H9 (cell line): ENCODE results near the gene RUNX2. TPM values are rescaled to one million over a fixed set of nuclear protein-coding genes. Genes with fewer than 3 reads are reported as not detected.

Source experiments
- DNase-seq: peaks from one replicate; pipeline ENCODE4 v3.0.0-alpha.2; 2017
- H2AFZ ChIP-seq: one replicate; pipeline ENCODE4 v1.6.1; 2013; ENCODE audit warnings: mild to moderate bottlenecking, low read length, control low read depth, moderate library complexity
- H2AK5ac ChIP-seq: 2 replicates; pipeline ENCODE4 v1.6.1; 2013; ENCODE audit warnings: low read length, control low read depth, mixed read lengths; ENCODE audit not compliant: insufficient read length
- H2BK120ac ChIP-seq: one replicate; pipeline ENCODE4 v1.6.1; 2013; ENCODE audit warnings: low read depth, mild to moderate bottlenecking, low read length, control low read depth, inconsistent platforms; ENCODE audit not compliant: poor library complexity, severe bottlenecking
- H2BK12ac ChIP-seq: 2 replicates; pipeline ENCODE4 v1.6.1; 2013; ENCODE audit warnings: low read length, control low read depth, mixed read lengths, low read depth; ENCODE audit not compliant: insufficient read length
- H2BK15ac ChIP-seq: 2 replicates; pipeline ENCODE4 v1.6.1; 2013; ENCODE audit warnings: low read depth, low read length, control low read depth
- H2BK20ac ChIP-seq: one replicate; pipeline ENCODE4 v1.6.1; 2013; ENCODE audit warnings: low read depth, mild to moderate bottlenecking, low read length, control low read depth, inconsistent platforms; ENCODE audit not compliant: poor library complexity, severe bottlenecking
- H2BK5ac ChIP-seq: 2 replicates; pipeline ENCODE4 v1.6.1; 2013; ENCODE audit warnings: low read length, control low read depth, mixed read lengths; ENCODE audit not compliant: insufficient read length
- H3K14ac ChIP-seq: 2 replicates; pipeline ENCODE4 v1.6.1; 2013; ENCODE audit warnings: low read length, control low read depth; ENCODE audit not compliant: insufficient read depth
- H3K18ac ChIP-seq: 2 replicates; pipeline ENCODE4 v1.6.1; 2013; ENCODE audit warnings: low read depth, mild to moderate bottlenecking, mixed read lengths, low read length, control low read depth; ENCODE audit not compliant: insufficient read length
- H3K23ac ChIP-seq: 2 replicates; pipeline ENCODE4 v1.6.1; 2013; ENCODE audit warnings: low read length, control low read depth, mixed read lengths, low read depth; ENCODE audit not compliant: insufficient read length
- H3K23me2 ChIP-seq: 2 replicates; pipeline ENCODE4 v1.6.1; 2013; ENCODE audit warnings: low read depth, mild to moderate bottlenecking, mixed read lengths, low read length, control low read depth; ENCODE audit not compliant: insufficient read length, poor library complexity, severe bottlenecking
- H3K27ac ChIP-seq: 2 replicates; pipeline ENCODE4 v1.5.1; 2013; ENCODE audit warnings: low read length, control low read depth, mixed read lengths, low read depth; ENCODE audit not compliant: insufficient read length
- H3K27me3 ChIP-seq: 2 replicates; pipeline ENCODE4 v1.6.1; 2013; ENCODE audit warnings: low read length, control low read depth, inconsistent platforms; ENCODE audit not compliant: insufficient read depth
- H3K4ac ChIP-seq: 2 replicates; pipeline ENCODE4 v1.6.1; 2013; ENCODE audit warnings: low read depth, mild to moderate bottlenecking, control low read depth, inconsistent platforms, low read length, moderate library complexity
- H3K4me1 ChIP-seq: 2 replicates; pipeline ENCODE4 v1.6.1; 2013; ENCODE audit warnings: low read length, control low read depth, inconsistent platforms; ENCODE audit not compliant: insufficient read depth
- H3K4me2 ChIP-seq: 2 replicates; pipeline ENCODE4 v1.6.1; 2013; ENCODE audit warnings: low read length, control low read depth, mixed read lengths; ENCODE audit not compliant: insufficient read length, insufficient read depth
- H3K56ac ChIP-seq: 2 replicates; pipeline ENCODE4 v1.6.1; 2013; ENCODE audit warnings: low read depth, mild to moderate bottlenecking, mixed read lengths, low read length, control low read depth; ENCODE audit not compliant: insufficient read length
- H3K79me1 ChIP-seq: 2 replicates; pipeline ENCODE4 v1.6.1; 2013; ENCODE audit warnings: low read depth, mild to moderate bottlenecking, moderate library complexity, low read length, control low read depth, inconsistent platforms; ENCODE audit not compliant: insufficient read depth, poor library complexity, severe bottlenecking
- H3K79me2 ChIP-seq: 2 replicates; pipeline ENCODE4 v1.6.1; 2013; ENCODE audit warnings: low read length, control low read depth, inconsistent platforms; ENCODE audit not compliant: insufficient read depth
- H3K9ac ChIP-seq: 2 replicates; pipeline ENCODE4 v1.6.1; 2013; ENCODE audit warnings: low read length, control low read depth, mixed read lengths; ENCODE audit not compliant: insufficient read length; ENCODE audit errors: extremely low read depth
- H3K9me3 ChIP-seq: one replicate; pipeline ENCODE4 v1.6.1; 2013; ENCODE audit warnings: low read depth, low read length, inconsistent platforms; ENCODE audit not compliant: control insufficient read depth
- H3T11ph ChIP-seq: one replicate; pipeline ENCODE4 v1.6.1; 2013; ENCODE audit warnings: mild to moderate bottlenecking, low read length, control low read depth, inconsistent platforms
- H4K20me1 ChIP-seq: one replicate; pipeline ENCODE4 v1.6.1; 2013; ENCODE audit not compliant: control insufficient read depth, insufficient read length, insufficient read depth
- H4K5ac ChIP-seq: 2 replicates; pipeline ENCODE4 v1.6.1; 2013; ENCODE audit warnings: low read depth, mild to moderate bottlenecking, mixed read lengths, low read length, control low read depth; ENCODE audit not compliant: insufficient read length
- H4K8ac ChIP-seq: replicated peaks from 2 replicates; pipeline ENCODE4 v1.6.1; 2013; ENCODE audit warnings: low read length, control low read depth, mixed read lengths, low read depth; ENCODE audit not compliant: insufficient read length
- H4K91ac ChIP-seq: 2 replicates; pipeline ENCODE4 v1.6.1; 2013; ENCODE audit warnings: low read depth, mild to moderate bottlenecking, moderate library complexity, mixed read lengths, low read length, control low read depth; ENCODE audit not compliant: insufficient read length
- H3K27ac Mint-ChIP-seq, 3 experiments: 2 replicates in 2 of 3; 3 replicates in 1 of 3; pipeline ENCODE4 v1.8.0; 2020 to 2021; ENCODE audit warnings: mixed read lengths in 3 of 3, mild to moderate bottlenecking in 1 of 3, moderate library complexity in 1 of 3
- H3K27me3 Mint-ChIP-seq: 2 replicates; pipeline ENCODE4 v1.8.0; 2021; ENCODE audit warnings: low read depth, mild to moderate bottlenecking, moderate library complexity, mixed read lengths
- H3K36me3 Mint-ChIP-seq, 3 experiments: 2 replicates in 2 of 3; 3 replicates in 1 of 3; pipeline ENCODE4 v1.8.0; 2020 to 2021; ENCODE audit warnings: low read depth in 3 of 3, mixed read lengths in 3 of 3; ENCODE audit not compliant: insufficient read depth in 1 of 3
- H3K4me1 Mint-ChIP-seq, 2 experiments: 2 replicates each; pipeline ENCODE4 v1.8.0; 2020; ENCODE audit warnings: mixed read lengths in 2 of 2
- H3K4me3 Mint-ChIP-seq, 2 experiments: 2 replicates in 1 of 2; 3 replicates in 1 of 2; pipeline ENCODE4 v1.8.0; 2020 to 2021; ENCODE audit warnings: mild to moderate bottlenecking in 2 of 2, mixed read lengths in 2 of 2, moderate library complexity in 1 of 2
- H3K9me3 Mint-ChIP-seq, 2 experiments: 2 replicates in 1 of 2; 3 replicates in 1 of 2; pipeline ENCODE4 v1.8.0; 2020; ENCODE audit warnings: mild to moderate bottlenecking in 2 of 2, mixed read lengths in 2 of 2, moderate library complexity in 1 of 2
- CTCF ChIP-seq: fragments of 200-600 bp; sonication (generic); conservative IDR thresholded peaks from 3 replicates; pipeline ENCODE4 v1.8.0; 2021; ENCODE audit warnings: antibody characterized with exemption, mild to moderate bottlenecking
- WGBS: extraction: QIAGEN DNeasy Blood & Tissue Kit; methylation state at CpG from one replicate; pipeline ENCODE4 v1.1.7; 2013; ENCODE audit warnings: missing lambda C conversion rate, low lambda C conversion rate, mixed read lengths; ENCODE audit not compliant: insufficient read length; ENCODE audit errors: extremely low coverage; 5-methylcytosine and 5-hydroxymethylcytosine counted together
- total RNA-seq: library from RNA; stranded (reverse); gene quantifications from 2 replicates; pipeline ENCODE4 v1.2.1, GENCODE V29; 2021

RUNX2 gene
- total RNA-seq, 1 experiment from 2014 or later: 0.15 TPM

- no peak overlapping the region for H3K14ac ChIP-seq
- Mint-ChIP-seq H3K27me3 (no peaks in the 10 kb centered on the region), H3K4me3 (no peak overlapping the region), H3K36me3 (no peaks in the 10 kb centered on the region), H3K9me3 (no peaks in the 10 kb centered on the region), H3K4me1 (no peaks in the 10 kb centered on the region), H3K27ac (no peak overlapping the region)
- no peak overlapping the region for H3K23ac ChIP-seq
- H4K20me1 ChIP-seq: no peaks in the 10 kb centered on the region
- no peak overlapping the region for H3T11ph ChIP-seq
- no peak overlapping the region for H2BK15ac ChIP-seq
- H4K5ac ChIP-seq: no peak overlapping the region
- H2BK5ac ChIP-seq: no peak overlapping the region
- no peaks in the 10 kb centered on the region for H3K9me3 ChIP-seq
- no peak overlapping the region for H4K8ac ChIP-seq
- no peak overlapping the region for H3K18ac ChIP-seq
- H3K27me3 ChIP-seq: no peaks in the 10 kb centered on the region
- H3K4ac ChIP-seq: no peak overlapping the region
- TF ChIP-seq CTCF: no peak
- no peak overlapping the region for H2BK12ac ChIP-seq
- no CpG with 5 or more reads among the region's 1 CpG for WGBS
- no peak overlapping the region for H2BK120ac ChIP-seq
- no peak overlapping the region for H3K4me2 ChIP-seq
- no peak overlapping the region for H3K56ac ChIP-seq
- H2AFZ ChIP-seq: no peak overlapping the region
- no peak overlapping the region for H3K27ac ChIP-seq
- DNase-seq: no peak
- no peaks in the 10 kb centered on the region for H3K79me2 ChIP-seq
- H3K23me2 ChIP-seq: no peaks in the 10 kb centered on the region
- no peak overlapping the region for H2AK5ac ChIP-seq
- no peak overlapping the region for H2BK20ac ChIP-seq
- no peaks in the 10 kb centered on the region for H3K79me1 ChIP-seq
- H3K9ac ChIP-seq: no peak overlapping the region
- no peaks in the 10 kb centered on the region for H3K4me1 ChIP-seq
- H4K91ac ChIP-seq: no peak overlapping the region
These were observed 226.5 kb downstream of the RUNX2 start for GRCh38 chr6:45554591-45554990.
